Spleen (tissue), 11 donors: Measurements from ENCODE around the gene PARD3B. TPM values are rescaled to one million over a fixed set of nuclear protein-coding genes. Genes with fewer than 3 reads are reported as not detected.

ENCODE experiments used
- DNase-seq: peaks from one replicate; pipeline ENCODE4 v3.0.0-alpha.2; 2020
- H3K27ac ChIP-seq, 8 donors: fragments of 200-600 bp; sonication (generic) in 7 of 8; 1 replicate in 4 of 8; 2 replicates in 4 of 8; pipeline versions ENCODE4 v1.5.0 to v1.8.0; 2016 to 2021; ENCODE audit warnings: inconsistent platforms in 4 of 8, mild to moderate bottlenecking in 4 of 8, moderate library complexity in 1 of 8
- H3K27me3 ChIP-seq, 7 donors: fragments of 200-600 bp; sonication (generic) in 6 of 7; replicated peaks in 1 of 7; 1 replicate in 4 of 7; 2 replicates in 3 of 7; pipeline versions ENCODE4 v1.5.0 to v1.8.0; 2016 to 2021; ENCODE audit warnings: inconsistent platforms in 3 of 7, mild to moderate bottlenecking in 1 of 7
- H3K36me3 ChIP-seq, 6 donors: fragments of 200-600 bp; sonication (generic) in 5 of 6; 1 replicate in 4 of 6; 2 replicates in 2 of 6; pipeline versions ENCODE4 v1.5.0 to v1.8.0; 2016 to 2021; ENCODE audit warnings: inconsistent platforms in 2 of 6
- H3K4me1 ChIP-seq, 6 donors: fragments of 200-600 bp; sonication (generic) in 5 of 6; 1 replicate in 3 of 6; 2 replicates in 3 of 6; pipeline versions ENCODE4 v1.5.0 to v1.8.0; 2016 to 2021; ENCODE audit warnings: inconsistent platforms in 3 of 6
- H3K4me3 ChIP-seq, 8 donors: fragments of 200-600 bp; sonication (generic) in 7 of 8; 1 replicate in 4 of 8; 2 replicates in 4 of 8; pipeline versions ENCODE4 v1.5.0 to v1.8.0; 2016 to 2021; ENCODE audit warnings: inconsistent platforms in 4 of 8, mild to moderate bottlenecking in 4 of 8, moderate library complexity in 2 of 8
- H3K9me3 ChIP-seq, 8 donors: fragments of 200-600 bp; sonication (generic) in 7 of 8; 1 replicate in 4 of 8; 2 replicates in 4 of 8; pipeline versions ENCODE4 v1.5.0 to v1.8.0; 2016 to 2021; ENCODE audit warnings: inconsistent platforms in 4 of 8
- POLR2A ChIP-seq, 3 donors: fragments of 450-650 bp; IDR thresholded peaks; one replicate each; pipeline ENCODE4 v1.5.1; 2017; ENCODE audit warnings: antibody characterized with exemption in 3 of 3, mild to moderate bottlenecking in 1 of 3
- POLR2AphosphoS5 ChIP-seq, 3 donors: sonication (generic); formaldehyde crosslinking; IDR thresholded peaks; one replicate each; pipeline ENCODE4 v1.5.1; 2017; ENCODE audit warnings: antibody characterized with exemption in 3 of 3
- WGBS, 5 donors: extraction: QIAGEN DNeasy Blood & Tissue Kit in 3 of 5; methylation state at CpG; one replicate each; pipeline versions ENCODE4 v1.1.5 to v1.1.7; 2013 to 2018; 5-methylcytosine and 5-hydroxymethylcytosine counted together
- intact Hi-C: fragments of 100-400 bp; cut with DNase I; formaldehyde crosslinking; loops from one replicate; pipeline ENCODE4 v1.15.0; 2023; ENCODE audit warnings: low total_unique reads
- polyA plus RNA-seq, 3 donors: library from polyadenylated mRNA; stranded (reverse); fragments of 200-250 nt; gene quantifications; one replicate each; pipeline ENCODE4 v1.2.1, GENCODE V29; 2013
- total RNA-seq, 7 donors: library from RNA; depleted of rRNA in 3 of 7; stranded (reverse); fragments of >200 nt in 3 of 7; fragmentation: NEBNext Ultra II Directional in 4 of 7; extraction: Animal tissue kit (Norgen Biotek cat#: 25700) in 4 of 7; gene quantifications; one replicate each; pipeline versions ENCODE4 v1.1.0 to v1.2.1, GENCODE V29; 2016 to 2021
- TF ChIP-seq, protein P1 (sequence below), 11 experiments: fragments of 200-600 bp in 7 of 11; fragments of 450-650 bp in 4 of 11; sonication (generic) in 4 of 11; IDR thresholded peaks in 8 of 11; conservative IDR thresholded peaks in 3 of 11; 1 replicate in 7 of 11; 2 replicates in 4 of 11; pipeline versions ENCODE4 v1.4.0 to v1.8.0; 2016 to 2021; ENCODE audit warnings: antibody characterized with exemption in 11 of 11, inconsistent platforms in 4 of 11, mild to moderate bottlenecking in 1 of 11
- donor health status: healthy with polysubstance abuse.
- donor health status: DM: no; HTN: no; CAD: no; lungs with moderate emphysema.
- donor health status: DM: no; HTN: no; CAD: no.
- donor health status: Bipolar disorder and iron deficiency.
- donor health status: healthy.
- donor health status: DM: no; HTN: no; CAD: no.
- donor health status: DM: yes; HTN: yes; CAD: no.

The PARD3B gene
- total and polyA plus RNA-seq, 10 donors, result 0.85 to 27.8 (median 14.7) TPM

GRCh38 chr2:204738721-204739120 lies 193.4 kb downstream of the PARD3B start:
- DNase-seq, result no peak
- H3K4me3 ChIP-seq, result no peak overlapping the region
- H3K36me3 ChIP-seq, result no peaks in the 10 kb centered on the region
- H3K9me3 ChIP-seq, result peaks cover 0 to 32% (median 23%) of the 10 kb centered on the region in 8 donors
- H3K27me3 ChIP-seq, result no peaks in the 10 kb centered on the region
- H3K27ac ChIP-seq, result no peak overlapping the region
- TF ChIP-seq, protein P1, sequence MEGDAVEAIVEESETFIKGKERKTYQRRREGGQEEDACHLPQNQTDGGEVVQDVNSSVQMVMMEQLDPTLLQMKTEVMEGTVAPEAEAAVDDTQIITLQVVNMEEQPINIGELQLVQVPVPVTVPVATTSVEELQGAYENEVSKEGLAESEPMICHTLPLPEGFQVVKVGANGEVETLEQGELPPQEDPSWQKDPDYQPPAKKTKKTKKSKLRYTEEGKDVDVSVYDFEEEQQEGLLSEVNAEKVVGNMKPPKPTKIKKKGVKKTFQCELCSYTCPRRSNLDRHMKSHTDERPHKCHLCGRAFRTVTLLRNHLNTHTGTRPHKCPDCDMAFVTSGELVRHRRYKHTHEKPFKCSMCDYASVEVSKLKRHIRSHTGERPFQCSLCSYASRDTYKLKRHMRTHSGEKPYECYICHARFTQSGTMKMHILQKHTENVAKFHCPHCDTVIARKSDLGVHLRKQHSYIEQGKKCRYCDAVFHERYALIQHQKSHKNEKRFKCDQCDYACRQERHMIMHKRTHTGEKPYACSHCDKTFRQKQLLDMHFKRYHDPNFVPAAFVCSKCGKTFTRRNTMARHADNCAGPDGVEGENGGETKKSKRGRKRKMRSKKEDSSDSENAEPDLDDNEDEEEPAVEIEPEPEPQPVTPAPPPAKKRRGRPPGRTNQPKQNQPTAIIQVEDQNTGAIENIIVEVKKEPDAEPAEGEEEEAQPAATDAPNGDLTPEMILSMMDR (IDR thresholded peaks at IDR 0.05 in 8 of 11, conservative IDR thresholded peaks at IDR 0.05 in 3 of 11), result no peak
- H3K4me1 ChIP-seq, result no peaks in the 10 kb centered on the region
- intact Hi-C loops, result no loop called here
- 51 to 67% (median 59%) methylated on average over 1 of the region's 1 CpG for WGBS, 5 donors

- H3K9me3 ChIP-seq, result peaks cover 0 to 27% (median 18%) of the 10 kb centered on the region in 8 donors
- no peaks in the 10 kb centered on the region for H3K36me3 ChIP-seq
- H3K4me1 ChIP-seq, result no peaks in the 10 kb centered on the region
- intact Hi-C loops, result no loop called here
- no peak overlapping the region for H3K27ac ChIP-seq
- H3K4me3 ChIP-seq, result no peak overlapping the region
- no peaks in the 10 kb centered on the region for H3K27me3 ChIP-seq
- WGBS, 5 donors, result 29 to 39% (median 31%) methylated on average over 2 of the region's 2 CpGs
- no peak for TF ChIP-seq POLR2AphosphoS5 (IDR thresholded peaks at IDR 0.05)
- TF ChIP-seq, protein P1 (IDR thresholded peaks at IDR 0.05 in 8 of 11, conservative IDR thresholded peaks at IDR 0.05 in 3 of 11), result no peak
- TF ChIP-seq POLR2A (IDR thresholded peaks at IDR 0.05), result no peak
- no peak for DNase-seq
These were observed 198.2 kb downstream of the PARD3B start for GRCh38 chr2:204743393-204743960.

DNA sequence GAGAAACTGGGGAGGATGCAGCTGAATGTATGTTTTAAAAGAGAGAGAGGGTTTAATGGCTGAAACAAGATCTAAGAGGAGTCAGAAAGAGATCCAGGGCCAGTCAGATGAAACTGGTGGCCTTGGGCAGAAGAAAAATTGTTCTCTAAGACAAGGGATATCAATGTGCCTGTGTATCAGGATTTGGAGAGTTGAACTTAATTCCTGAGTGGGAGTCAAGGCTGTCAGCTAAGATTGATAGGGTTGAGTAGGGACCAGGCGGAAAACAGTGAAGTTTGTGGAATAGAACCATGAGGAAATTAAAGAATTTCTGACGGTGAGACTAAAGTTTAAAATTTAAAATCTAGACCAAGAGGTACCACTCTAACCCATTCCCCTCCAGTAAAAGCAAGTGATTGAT lies 199.2 kb downstream of the PARD3B start:
- TF ChIP-seq POLR2A (IDR thresholded peaks at IDR 0.05), result no peak
- TF ChIP-seq POLR2AphosphoS5 (IDR thresholded peaks at IDR 0.05), result no peak
- TF ChIP-seq, protein P1 (IDR thresholded peaks at IDR 0.05 in 8 of 11, conservative IDR thresholded peaks at IDR 0.05 in 3 of 11), result no peak
- intact Hi-C loops, result no loop called here
- Histone ChIP-seq H3K27me3 (no peaks in the 10 kb centered on the region), H3K4me1 (no peaks in the 10 kb centered on the region), H3K4me3 (no peak overlapping the region), H3K36me3 (no peaks in the 10 kb centered on the region), H3K9me3 (peaks cover 0 to 25% (median 14%) of the 10 kb centered on the region in 8 donors), H3K27ac (no peak overlapping the region)
- no peak for DNase-seq
- WGBS, 5 donors, result 78 to 96% (median 90%) methylated on average over 2 of the region's 2 CpGs

DNA sequence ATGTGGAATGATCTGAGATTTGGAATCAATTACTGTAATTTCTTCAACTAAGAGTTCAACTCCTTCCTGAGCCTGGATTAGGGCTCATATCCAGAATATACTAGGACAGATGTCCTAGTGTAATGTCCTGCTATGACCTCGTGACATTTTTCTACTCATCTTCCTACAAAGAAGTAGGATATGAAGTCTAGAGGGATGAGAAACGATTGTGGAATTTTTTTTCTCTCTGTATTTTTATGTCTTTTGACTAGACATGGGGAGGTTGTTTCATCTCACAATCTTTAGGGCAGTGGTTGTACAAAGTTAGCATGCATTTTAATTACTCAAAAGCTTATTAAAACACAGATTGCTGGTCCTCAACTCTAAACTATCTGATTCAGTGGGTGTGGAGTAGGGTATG lies 203.0 kb downstream of the PARD3B start:
- Histone ChIP-seq H3K27ac (no peak overlapping the region), H3K4me3 (no peak overlapping the region), H3K27me3 (no peaks in the 10 kb centered on the region), H3K9me3 (peaks cover 0 to 14% (median 5%) of the 10 kb centered on the region in 8 donors), H3K4me1 (no peaks in the 10 kb centered on the region), H3K36me3 (no peaks in the 10 kb centered on the region)
- intact Hi-C loops, result no loop called here
- TF ChIP-seq, protein P1 (IDR thresholded peaks at IDR 0.05 in 8 of 11, conservative IDR thresholded peaks at IDR 0.05 in 3 of 11), result no peak
- TF ChIP-seq POLR2AphosphoS5 (IDR thresholded peaks at IDR 0.05) (no peak), POLR2A (IDR thresholded peaks at IDR 0.05) (no peak)
- WGBS, 5 donors, result 65 to 84% (median 71%) methylated on average over 2 of the region's 2 CpGs
- no peak for DNase-seq
